ENCODE results near the gene IDE.

Gene IDE

GRCh38 chr10:92420546-92421275 lies 153.2 kb downstream of the IDE start:
- ATAC-seq, result no peak
- TF ChIP-seq CREB5 (CRISPR knock-in tag; IDR thresholded peaks at IDR 0.05; ENCODE audit: low read depth) (no peak), GLIS3 (CRISPR knock-in tag; IDR thresholded peaks at IDR 0.05) (no peak), ISL1 (CRISPR knock-in tag; IDR thresholded peaks at IDR 0.05) (no peak), PATZ1 (CRISPR knock-in tag; IDR thresholded peaks at IDR 0.05; ENCODE audit: borderline replicate concordance) (no peak), OSR1 (CRISPR knock-in tag; IDR thresholded peaks at IDR 0.05) (no peak), POU6F1 (CRISPR knock-in tag; IDR thresholded peaks at IDR 0.05; ENCODE audit: borderline replicate concordance, low read depth) (no peak), PPARA (CRISPR knock-in tag; IDR thresholded peaks at IDR 0.05; ENCODE audit: borderline replicate concordance) (no peak), ZNF8 (CRISPR knock-in tag; IDR thresholded peaks at IDR 0.05) (no peak), TOX (CRISPR knock-in tag; IDR thresholded peaks at IDR 0.05; ENCODE audit: borderline replicate concordance) (no peak), BACH2 (CRISPR knock-in tag; IDR thresholded peaks at IDR 0.05; ENCODE audit: borderline replicate concordance) (no peak), ESRRG (CRISPR knock-in tag; IDR thresholded peaks at IDR 0.05) (no peak), ZFP3 (CRISPR knock-in tag; IDR thresholded peaks at IDR 0.05) (no peak), SNAI2 (CRISPR knock-in tag; IDR thresholded peaks at IDR 0.05) (no peak), ARNTL (CRISPR knock-in tag; IDR thresholded peaks at IDR 0.05; ENCODE audit: borderline replicate concordance, low read depth) (no peak)
- TF ChIP-seq, protein P1, sequence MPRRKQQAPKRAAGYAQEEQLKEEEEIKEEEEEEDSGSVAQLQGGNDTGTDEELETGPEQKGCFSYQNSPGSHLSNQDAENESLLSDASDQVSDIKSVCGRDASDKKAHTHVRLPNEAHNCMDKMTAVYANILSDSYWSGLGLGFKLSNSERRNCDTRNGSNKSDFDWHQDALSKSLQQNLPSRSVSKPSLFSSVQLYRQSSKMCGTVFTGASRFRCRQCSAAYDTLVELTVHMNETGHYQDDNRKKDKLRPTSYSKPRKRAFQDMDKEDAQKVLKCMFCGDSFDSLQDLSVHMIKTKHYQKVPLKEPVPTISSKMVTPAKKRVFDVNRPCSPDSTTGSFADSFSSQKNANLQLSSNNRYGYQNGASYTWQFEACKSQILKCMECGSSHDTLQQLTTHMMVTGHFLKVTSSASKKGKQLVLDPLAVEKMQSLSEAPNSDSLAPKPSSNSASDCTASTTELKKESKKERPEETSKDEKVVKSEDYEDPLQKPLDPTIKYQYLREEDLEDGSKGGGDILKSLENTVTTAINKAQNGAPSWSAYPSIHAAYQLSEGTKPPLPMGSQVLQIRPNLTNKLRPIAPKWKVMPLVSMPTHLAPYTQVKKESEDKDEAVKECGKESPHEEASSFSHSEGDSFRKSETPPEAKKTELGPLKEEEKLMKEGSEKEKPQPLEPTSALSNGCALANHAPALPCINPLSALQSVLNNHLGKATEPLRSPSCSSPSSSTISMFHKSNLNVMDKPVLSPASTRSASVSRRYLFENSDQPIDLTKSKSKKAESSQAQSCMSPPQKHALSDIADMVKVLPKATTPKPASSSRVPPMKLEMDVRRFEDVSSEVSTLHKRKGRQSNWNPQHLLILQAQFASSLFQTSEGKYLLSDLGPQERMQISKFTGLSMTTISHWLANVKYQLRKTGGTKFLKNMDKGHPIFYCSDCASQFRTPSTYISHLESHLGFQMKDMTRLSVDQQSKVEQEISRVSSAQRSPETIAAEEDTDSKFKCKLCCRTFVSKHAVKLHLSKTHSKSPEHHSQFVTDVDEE (CRISPR knock-in tag; IDR thresholded peaks at IDR 0.05), result no peak
- TF ChIP-seq, protein P2, sequence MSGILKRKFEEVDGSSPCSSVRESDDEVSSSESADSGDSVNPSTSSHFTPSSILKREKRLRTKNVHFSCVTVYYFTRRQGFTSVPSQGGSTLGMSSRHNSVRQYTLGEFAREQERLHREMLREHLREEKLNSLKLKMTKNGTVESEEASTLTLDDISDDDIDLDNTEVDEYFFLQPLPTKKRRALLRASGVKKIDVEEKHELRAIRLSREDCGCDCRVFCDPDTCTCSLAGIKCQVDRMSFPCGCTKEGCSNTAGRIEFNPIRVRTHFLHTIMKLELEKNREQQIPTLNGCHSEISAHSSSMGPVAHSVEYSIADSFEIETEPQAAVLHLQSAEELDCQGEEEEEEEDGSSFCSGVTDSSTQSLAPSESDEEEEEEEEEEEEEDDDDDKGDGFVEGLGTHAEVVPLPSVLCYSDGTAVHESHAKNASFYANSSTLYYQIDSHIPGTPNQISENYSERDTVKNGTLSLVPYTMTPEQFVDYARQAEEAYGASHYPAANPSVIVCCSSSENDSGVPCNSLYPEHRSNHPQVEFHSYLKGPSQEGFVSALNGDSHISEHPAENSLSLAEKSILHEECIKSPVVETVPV (CRISPR knock-in tag; IDR thresholded peaks at IDR 0.05), result no peak

- TF ChIP-seq ZNF70 (CRISPR knock-in tag; IDR thresholded peaks at IDR 0.05), result no peak
- no peak for TF ChIP-seq TCF4 (CRISPR knock-in tag; IDR thresholded peaks at IDR 0.05; ENCODE audit: borderline replicate concordance)
- TF ChIP-seq ZFP30 (CRISPR knock-in tag; IDR thresholded peaks at IDR 0.05), result no peak
- no peak for ATAC-seq
Measured at GRCh38 chr10:92419740-92420545, 153.9 kb downstream of the IDE start.

- ATAC-seq, result no peak
- TF ChIP-seq, protein P1 (CRISPR knock-in tag; IDR thresholded peaks at IDR 0.05), result no peak
- no peak for TF ChIP-seq RARB (CRISPR knock-in tag; IDR thresholded peaks at IDR 0.05)
- no peak for TF ChIP-seq ZNF565 (CRISPR knock-in tag; conservative IDR thresholded peaks at IDR 0.05; ENCODE audit: low read depth)
- TF ChIP-seq SNAI2 (CRISPR knock-in tag; IDR thresholded peaks at IDR 0.05), result no peak
- no peak for TF ChIP-seq ZFP30 (CRISPR knock-in tag; IDR thresholded peaks at IDR 0.05)
- TF ChIP-seq ZFP3 (CRISPR knock-in tag; IDR thresholded peaks at IDR 0.05), result no peak
- TF ChIP-seq, protein P2 (CRISPR knock-in tag; IDR thresholded peaks at IDR 0.05), result no peak
- no peak for TF ChIP-seq BACH2 (CRISPR knock-in tag; IDR thresholded peaks at IDR 0.05; ENCODE audit: borderline replicate concordance)
Measured at GRCh38 chr10:92418891-92419290, 155.0 kb downstream of the IDE start.

Measured in SK-N-SH treated with all-trans-retinoic acid at 6 μM for 48 hours (cell line).